ENCODE data around the gene GPX1. TPM values are rescaled to one million over a fixed set of nuclear protein-coding genes. Genes with fewer than 3 reads are reported as not detected.
A peak's percentile ranks its signal among the peaks of the same experiment; 100 is the strongest.
"Not testable (repeated sequence)": the region's sequence is repeated elsewhere in the genome, so short reads cannot be mapped to it uniquely, and the experiment has no call there.

The GPX1 gene
- polyA plus RNA-seq, 12 donors: 76.6 to 197 (median 105) TPM; not detected in 1

GRCh38 chr3:49370585-49371290 is 12.6 kb upstream of the GPX1 start:
- no peak for DNase-seq

DNA sequence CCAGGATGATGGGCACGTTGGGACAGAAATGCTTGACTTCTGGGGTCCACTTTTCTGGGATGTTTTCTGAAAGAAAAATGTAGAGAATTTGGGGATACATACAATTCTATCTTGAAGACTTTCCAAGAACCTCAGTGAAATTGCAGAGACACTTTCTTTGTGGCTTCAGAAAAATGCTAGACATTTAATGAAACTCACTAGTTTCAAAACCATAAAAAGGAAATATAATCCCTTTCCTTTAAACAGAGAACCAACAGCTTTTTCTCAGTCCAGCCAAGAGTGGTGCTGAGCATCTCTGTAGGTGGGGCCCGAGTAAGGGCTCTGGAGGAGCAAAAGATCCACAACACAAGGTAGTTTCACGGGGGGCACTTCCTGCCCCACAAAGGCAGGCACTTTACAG is 4.4 kb upstream of the GPX1 start:
- no peak for DNase-seq

DNA sequence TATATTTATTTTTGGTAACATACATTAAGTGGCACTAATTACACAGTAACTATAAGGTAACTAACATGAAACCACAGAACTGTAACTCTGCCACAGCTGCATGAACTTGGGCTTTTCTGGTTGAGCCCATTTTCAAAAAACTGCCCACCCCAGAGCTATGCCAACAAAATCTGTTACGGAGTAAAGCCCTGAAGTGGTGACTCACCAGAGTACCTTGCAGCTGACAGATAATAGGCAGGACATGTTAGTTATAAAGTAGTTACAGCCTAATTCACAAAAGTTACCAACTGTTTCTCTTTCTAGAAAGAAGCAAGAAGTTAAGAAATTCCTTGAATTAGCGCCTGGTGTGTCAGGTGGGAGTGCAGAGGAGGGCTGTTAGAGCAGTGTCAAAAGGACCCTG is 1.5 kb upstream of the GPX1 start:
- DNase-seq: no peak

DNA sequence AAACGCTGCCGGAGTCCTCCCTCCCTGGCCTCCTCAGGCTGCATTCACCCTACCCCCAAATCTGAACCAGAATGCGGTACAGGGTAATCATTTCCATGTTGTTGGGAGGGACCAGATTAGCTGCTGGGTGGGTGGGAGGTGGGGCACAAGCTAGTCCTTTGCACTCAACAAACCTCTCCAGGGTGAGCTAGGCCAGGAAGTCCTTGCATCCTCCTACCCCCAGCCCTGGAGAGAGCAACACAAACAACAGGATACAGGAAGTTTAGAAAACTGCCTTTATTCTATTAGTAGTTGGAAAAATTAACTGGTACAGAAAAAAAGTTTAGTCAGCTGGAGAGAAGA is 702 bp upstream of the GPX1 start:
- no peak for DNase-seq

- DNase-seq: peak; percentile 37
These were observed 523 bp downstream of the GPX1 start for GRCh38 chr3:49357443-49358216.

GRCh38 chr3:49357095-49357442 is 1.1 kb downstream of the GPX1 start:
- not testable (repeated sequence) for DNase-seq

DNA sequence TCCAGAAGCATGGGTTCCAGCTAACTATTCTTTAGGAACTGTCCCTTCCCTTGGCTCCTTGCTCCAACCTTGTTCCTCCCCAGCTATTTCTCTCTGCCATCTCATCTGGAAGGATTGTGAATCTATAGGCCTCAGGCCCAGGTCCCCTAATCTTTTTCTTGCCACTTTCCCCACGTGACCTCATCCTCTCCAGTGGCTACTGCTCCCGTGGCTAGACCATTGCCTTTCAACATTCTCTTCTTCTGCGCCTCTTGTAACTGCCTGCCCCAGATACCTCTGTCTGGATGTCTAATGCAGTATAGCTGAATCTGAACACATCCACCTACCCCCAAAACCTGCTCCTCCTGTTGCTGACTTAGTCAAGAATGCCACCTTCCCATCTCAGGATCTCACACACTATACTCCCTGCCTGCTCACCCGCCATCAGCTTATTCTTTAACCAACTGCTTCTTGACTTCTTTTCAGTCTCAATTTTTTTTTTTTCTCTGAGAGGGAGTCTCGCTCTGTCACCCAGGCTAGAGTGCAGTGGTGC is 5.2 kb downstream of the GPX1 start:
- DNase-seq: no peak

GRCh38 chr3:49352281-49352680 is 5.9 kb downstream of the GPX1 start:
- DNase-seq: no peak

GRCh38 chr3:49351521-49352011 is 6.6 kb downstream of the GPX1 start:
- no peak for DNase-seq

DNA sequence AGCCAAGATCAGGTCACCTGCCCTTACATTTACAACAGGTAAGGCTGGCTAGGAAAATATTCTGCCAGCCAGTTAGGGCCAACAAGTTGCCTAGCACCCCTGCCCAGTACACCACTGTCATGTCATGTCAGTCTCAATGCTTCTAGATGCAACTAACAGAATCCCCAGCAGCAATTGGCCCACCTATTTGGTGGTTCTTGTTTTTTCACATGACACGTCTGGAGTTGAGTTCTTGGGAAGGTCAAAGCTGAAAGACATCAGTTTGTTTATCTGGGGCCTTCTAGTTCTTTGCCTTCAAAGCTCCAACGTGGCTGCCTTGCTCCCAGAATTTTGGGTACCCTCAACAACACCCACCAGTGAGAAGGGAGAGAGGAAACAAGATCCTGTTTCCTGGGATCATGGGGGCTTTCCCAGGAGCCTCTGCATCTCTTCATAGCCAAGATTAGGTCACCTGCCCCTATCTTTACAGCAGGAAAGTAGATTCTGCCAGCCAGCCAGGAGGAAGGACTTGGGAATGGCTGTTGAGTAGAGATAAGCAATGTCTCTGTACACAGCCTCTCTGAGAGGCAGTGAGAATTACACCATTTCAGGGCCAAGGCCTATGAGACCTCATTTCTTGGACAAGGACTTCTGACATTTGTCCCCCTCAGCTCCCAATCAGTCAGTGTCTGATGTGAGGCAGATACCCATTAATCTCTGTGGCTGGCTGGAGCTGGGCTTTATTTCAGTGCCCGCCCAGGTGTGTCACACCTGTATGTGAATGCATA is 8.6 kb downstream of the GPX1 start:
- DNase-seq: no peak

- not testable (repeated sequence) for DNase-seq
These were observed 9.8 kb downstream of the GPX1 start for GRCh38 chr3:49348361-49348760.

DNA sequence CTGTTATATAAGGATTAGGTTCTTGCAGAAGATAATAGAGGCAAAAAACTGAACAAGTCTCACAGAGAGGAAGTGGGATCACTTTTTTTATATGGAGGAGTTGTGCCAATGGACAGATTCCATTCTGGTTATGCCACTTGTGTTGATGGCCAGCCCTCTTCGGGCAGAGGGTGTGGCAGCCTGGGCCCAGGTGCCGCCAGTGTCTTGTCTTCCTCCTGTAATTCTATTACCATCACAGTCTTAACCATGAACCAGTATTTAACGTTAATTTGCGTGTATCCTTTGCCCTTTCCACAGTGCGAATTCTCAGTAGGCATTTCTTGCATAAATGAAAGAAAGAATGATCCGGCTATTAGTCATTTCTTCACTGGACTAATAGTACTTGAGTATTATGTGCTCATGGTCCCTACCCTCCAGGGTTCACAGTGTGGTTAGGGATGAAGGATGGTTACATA is 11.3 kb downstream of the GPX1 start:
- DNase-seq: no peak

DNA sequence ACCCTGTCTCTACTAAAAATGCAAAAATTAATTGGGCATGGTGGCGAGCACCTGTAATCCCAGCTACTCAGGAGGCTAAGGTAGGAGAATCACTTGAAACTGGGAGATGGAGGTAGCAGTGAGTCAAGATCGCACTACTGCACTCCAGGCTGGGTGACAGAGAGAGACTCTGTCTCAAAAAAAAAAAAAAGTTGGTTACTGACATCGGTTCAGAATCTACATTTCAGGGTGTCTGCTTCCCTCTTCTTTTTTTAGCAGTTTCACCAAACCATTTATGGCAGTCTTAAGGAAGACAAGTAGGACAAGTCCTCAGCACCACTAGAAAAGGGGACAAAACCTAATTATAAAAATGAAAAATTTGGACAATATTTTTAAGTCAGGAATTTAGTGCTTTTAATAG is 15.0 kb downstream of the GPX1 start:
- DNase-seq: no peak

- no peak for DNase-seq
These were observed 16.2 kb downstream of the GPX1 start for GRCh38 chr3:49341996-49342395.

DNA sequence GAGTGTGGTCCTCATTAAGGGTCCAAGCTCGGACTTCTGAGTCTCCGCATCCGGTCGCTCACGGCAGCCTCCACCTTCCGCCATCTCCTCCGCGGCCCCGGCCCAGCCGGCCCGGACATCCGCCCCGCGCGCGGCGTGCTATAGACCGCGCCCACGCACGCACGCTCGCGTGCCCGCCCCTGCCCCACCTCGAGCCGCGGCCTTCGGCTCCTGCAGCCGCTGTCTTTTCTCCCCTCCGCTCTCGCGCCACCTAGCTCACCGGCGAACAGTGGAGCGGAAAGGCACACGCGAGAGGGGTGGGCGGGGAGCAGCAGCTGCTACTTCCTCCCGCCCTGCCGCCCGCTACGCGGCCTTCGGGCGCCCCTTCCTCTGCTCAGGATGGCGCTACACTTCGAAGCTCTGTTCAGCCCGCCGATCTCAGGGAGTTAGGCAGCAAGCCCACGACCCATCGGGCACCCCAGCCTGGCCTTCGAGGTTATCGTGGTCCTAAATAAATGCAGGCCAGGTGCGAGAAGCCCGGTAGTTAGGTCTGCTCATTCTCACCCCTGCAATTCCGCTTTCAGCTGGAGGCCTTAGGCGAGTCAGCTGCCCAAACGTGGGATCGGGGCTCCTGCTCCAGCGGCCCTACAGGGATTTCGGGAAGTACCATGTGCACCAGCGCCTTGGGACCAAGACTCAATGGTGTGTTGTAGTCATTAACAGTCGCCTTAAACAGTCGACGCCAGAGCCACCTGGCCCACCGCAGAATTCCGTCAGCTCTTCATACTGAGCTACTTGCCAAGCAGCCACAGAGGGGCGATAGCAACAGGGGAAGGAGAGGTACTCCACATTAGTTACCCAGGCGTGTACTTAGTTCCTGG is 18.0 kb downstream of the GPX1 start, which contains the start of gene USP4:
Gene USP4 (minus strand): TSS at position 113 of the 860 bp plus-strand sequence. CDS start 29 bp downstream, at position 84.
- peak; percentile 90 for DNase-seq

DNA sequence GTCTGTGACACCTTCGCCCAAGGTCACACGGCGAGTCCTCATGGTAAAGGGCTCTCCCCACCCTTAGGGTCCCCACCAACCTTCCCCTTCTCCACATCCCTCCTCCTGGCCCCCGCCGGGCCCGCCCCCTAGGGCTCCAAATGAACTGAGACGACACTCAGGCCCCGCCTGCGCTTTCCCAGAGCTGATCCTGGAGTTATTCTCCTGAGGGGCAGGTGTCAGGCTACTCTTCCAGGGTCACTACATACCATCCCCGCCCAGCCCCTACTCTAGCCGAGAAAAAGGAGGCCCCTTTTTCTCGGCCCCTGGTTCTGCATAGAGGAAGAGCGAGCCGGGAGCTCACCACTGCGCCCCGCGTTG is 18.6 kb downstream of the GPX1 start:
- no peak for DNase-seq

- no peak for DNase-seq
These were observed 24.1 kb downstream of the GPX1 start for GRCh38 chr3:49333916-49334633.

DNA sequence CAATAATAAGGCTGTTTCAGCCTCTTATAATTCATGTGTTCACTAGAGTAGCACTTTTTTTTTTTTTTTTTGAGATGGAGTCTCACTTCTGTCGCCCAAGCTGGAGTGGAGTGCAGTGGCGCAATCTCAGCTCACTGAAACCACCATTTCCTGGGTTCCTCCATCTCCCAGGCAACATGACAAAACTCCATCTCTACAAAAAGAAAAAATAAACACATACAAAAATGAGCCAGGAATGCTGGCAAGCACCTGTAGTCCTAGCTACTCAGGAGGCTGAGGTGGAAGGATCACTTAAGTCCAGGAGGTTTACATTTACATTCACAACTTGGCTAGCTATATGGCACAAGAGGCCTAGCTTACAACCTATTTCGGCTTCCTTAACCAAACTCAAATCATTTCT is 25.1 kb downstream of the GPX1 start:
- no peak for DNase-seq

DNA sequence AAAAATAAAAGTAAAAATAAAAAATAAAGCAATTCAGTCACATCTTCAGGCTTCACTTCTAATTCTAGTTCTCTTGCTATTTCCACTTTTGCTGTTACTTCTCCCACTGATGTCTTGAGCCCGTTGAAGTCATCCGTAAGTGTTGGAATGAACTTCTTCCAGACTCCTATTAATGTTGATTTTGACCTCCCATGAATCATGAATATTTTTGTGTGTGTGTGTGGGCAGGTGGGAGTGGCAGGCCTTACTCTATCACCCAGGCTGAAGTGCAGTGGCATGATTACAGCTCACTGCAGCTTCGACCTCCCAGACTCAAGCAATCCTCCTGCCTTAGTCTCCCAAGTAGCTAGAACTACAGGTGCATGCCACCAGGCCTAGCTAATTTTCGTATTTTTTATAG is 29.0 kb downstream of the GPX1 start:
- no peak for DNase-seq

GRCh38 chr3:49328350-49328749 is 29.8 kb downstream of the GPX1 start:
- not testable (repeated sequence) for DNase-seq

- DNase-seq: no peak
These were observed 30.7 kb downstream of the GPX1 start for GRCh38 chr3:49327485-49327884.
